Measurements from ENCODE around the gene SFTPA1. TPM values are rescaled to one million over a fixed set of nuclear protein-coding genes. Genes with fewer than 3 reads are reported as not detected.
"Not testable (repeated sequence)": the region's sequence is repeated elsewhere in the genome, so short reads cannot be mapped to it uniquely, and the experiment has no call there.

The SFTPA1 gene
- total RNA-seq (1 to 10 TPM in 3 of 6 donors, under 1 TPM in 1, not detected in 2; 0.28 to 9.6 (median 1.3) TPM), polyA plus RNA-seq (1 to 10 TPM in 1 of 2 donors, under 1 TPM in 1; 0.87 to 1.2 TPM)

DNA sequence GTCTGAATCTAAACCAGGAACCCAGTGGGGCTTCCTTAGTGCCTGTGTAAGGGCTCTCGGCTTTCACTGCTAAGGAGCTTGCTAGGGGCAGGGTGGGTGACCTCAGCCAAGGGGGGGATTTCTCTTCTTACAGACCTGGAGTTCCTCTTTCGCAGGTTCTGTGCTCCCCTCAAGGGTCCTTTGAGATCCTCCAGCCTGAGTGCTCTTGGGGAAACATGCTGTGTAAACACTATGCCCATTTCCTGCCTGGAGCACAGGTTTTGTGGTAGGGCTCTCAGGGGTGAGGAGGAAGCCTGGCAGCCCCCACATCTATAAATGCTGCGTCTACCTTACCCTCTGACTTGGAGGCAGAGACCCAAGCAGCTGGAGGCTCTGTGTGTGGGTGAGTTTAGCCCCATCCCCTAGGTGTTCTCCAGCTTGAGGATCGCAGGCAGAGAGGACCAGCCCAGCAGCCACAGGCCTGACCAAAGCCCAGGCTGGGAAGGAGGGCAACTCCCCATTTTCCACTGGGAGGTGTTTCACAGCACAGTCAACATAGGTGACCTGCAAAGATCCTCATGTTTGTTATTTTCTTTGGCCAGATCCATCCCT lies at the start of gene SFTPA1:
TSS of gene SFTPA1 (plus strand) at position 339 of the 591 bp plus-strand sequence. CDS start 887 bp downstream, outside the sequence.
- H3K4me3 ChIP-seq, result no peak within 1 kb of the TSS
- no peak for FAIRE-seq
- no peaks in the 10 kb centered on the region for H3K4me1 ChIP-seq

DNA sequence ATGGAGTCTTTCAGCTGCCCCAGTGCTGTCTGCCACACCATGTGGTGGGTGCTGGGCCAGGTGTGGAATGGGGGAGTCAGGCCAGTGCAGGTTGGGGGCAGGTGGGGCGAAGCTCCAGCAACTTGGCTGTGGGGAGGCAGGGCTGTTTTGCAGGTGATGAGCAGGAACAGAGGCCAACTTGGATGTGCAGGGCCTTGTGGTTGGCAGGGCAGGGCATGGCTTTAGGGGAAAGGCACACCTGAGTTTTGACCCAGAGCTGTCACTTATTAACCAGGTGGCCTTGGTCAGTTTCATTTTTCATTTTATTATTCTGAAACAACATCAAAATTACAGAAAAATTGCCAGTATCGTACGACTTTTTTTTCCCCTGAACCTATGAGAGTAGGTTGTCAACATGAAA lies 49.5 kb upstream of the SFTPA1 start:
- H3K27me3 ChIP-seq, result no peaks in the 10 kb centered on the region
- intact Hi-C loops (cut with DNase I), result no loop called here
- no peak overlapping the region for H3K4me3 ChIP-seq
- peak overlapping the region in 1 of 4 donors; percentile 33 for H3K27ac ChIP-seq
- no peaks in the 10 kb centered on the region for H3K36me3 ChIP-seq
- 15 to 25% methylated on average over 3 of the region's 3 CpGs for WGBS, 2 donors
- no peak for FAIRE-seq
- peaks cover 0 to 15% (median 9%) of the 10 kb centered on the region in 3 donors for H3K4me1 ChIP-seq
- peak in 4 of 6 donors; percentile 43 to 62 (median 51) for DNase-seq
- TF ChIP-seq, protein P1, sequence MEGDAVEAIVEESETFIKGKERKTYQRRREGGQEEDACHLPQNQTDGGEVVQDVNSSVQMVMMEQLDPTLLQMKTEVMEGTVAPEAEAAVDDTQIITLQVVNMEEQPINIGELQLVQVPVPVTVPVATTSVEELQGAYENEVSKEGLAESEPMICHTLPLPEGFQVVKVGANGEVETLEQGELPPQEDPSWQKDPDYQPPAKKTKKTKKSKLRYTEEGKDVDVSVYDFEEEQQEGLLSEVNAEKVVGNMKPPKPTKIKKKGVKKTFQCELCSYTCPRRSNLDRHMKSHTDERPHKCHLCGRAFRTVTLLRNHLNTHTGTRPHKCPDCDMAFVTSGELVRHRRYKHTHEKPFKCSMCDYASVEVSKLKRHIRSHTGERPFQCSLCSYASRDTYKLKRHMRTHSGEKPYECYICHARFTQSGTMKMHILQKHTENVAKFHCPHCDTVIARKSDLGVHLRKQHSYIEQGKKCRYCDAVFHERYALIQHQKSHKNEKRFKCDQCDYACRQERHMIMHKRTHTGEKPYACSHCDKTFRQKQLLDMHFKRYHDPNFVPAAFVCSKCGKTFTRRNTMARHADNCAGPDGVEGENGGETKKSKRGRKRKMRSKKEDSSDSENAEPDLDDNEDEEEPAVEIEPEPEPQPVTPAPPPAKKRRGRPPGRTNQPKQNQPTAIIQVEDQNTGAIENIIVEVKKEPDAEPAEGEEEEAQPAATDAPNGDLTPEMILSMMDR (IDR thresholded peaks at IDR 0.05), result no peak
- H3K9me3 ChIP-seq, result no peaks in the 10 kb centered on the region
- ATAC-seq, result peak; percentile 82 to 89 (median 88)

More for the DNA sequence above, at the start of gene SFTPA1:
- intact Hi-C loops (cut with DNase I), result no loop called here
- no peak for ATAC-seq
- H3K9me3 ChIP-seq, result no peaks in the 10 kb centered on the region
- TF ChIP-seq, protein P1 (IDR thresholded peaks at IDR 0.05), result no peak
- H3K27ac ChIP-seq, result no peak within 1 kb of the TSS
- H3K27me3 ChIP-seq, result no peaks in the 10 kb centered on the region
- 87% methylated on average over 4 of the region's 4 CpGs for WGBS, 2 donors
- no peaks in the 10 kb centered on the region for H3K36me3 ChIP-seq
- DNase-seq, result no peak

DNA sequence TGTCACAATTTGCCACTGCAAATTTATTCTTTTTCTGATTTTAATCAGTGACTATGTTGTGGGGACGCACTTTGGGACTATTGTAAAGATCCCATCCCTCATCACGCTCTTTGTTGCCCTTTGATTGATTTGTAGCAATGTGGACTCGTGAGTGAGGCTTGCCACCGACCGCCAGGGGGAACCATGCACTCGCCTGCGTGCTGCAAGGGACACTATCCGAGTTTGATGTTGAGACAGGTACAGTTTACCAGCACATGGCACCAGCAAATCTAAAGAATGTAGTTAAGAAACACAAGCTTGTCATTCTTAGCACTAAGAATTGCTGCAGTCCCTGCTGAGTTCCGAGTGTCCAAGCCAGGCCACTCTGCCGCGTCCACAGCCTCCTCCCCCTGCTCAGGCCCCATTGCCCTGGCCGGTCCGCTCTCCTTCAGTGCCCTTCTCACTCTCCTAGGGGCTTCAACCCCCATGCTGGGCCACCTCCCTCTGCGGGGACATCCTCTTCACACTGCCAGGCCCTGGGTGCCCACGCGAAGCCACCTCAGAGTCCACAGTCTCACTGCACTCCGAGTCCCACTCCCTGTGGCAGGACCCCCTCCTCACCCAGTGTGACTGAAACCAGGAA lies 48.5 kb upstream of the SFTPA1 start:
- no peaks in the 10 kb centered on the region for H3K27me3 ChIP-seq
- FAIRE-seq (no peak), ATAC-seq (peak; percentile 78 to 93 (median 88)), DNase-seq (peak; percentile 60 to 86 (median 70))
- H3K4me1 ChIP-seq, result peaks cover 0 to 15% (median 9%) of the 10 kb centered on the region in 3 donors
- intact Hi-C loops (cut with DNase I), result no loop called here
- H3K36me3 ChIP-seq, result no peaks in the 10 kb centered on the region
- TF ChIP-seq, protein P1 (IDR thresholded peaks at IDR 0.05), result peak; percentile 53 to 72 (median 68)
- WGBS, 2 donors, result 26 to 28% methylated on average over 17 of the region's 17 CpGs
- no peak overlapping the region for H3K4me3 ChIP-seq
- H3K27ac ChIP-seq, result no peak overlapping the region
- H3K9me3 ChIP-seq, result no peaks in the 10 kb centered on the region

DNA sequence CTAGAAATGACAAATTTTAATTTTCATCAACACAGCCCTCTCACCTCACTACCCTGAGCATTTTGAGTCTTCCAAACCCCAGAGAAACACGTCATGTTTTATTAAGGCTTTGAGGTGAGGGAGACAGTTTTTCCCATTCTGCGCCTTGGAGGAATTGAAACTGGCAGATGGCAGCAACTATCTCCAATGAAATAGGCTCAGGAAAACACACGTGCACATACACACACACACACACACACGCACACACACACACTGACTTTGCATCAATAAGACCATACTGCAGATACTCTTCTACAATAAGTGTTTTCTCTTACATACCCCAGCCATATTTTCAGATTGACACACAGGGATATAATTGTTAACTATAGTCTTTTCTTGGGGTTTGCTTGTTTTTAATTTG lies 47.3 kb upstream of the SFTPA1 start:
- Histone ChIP-seq H3K9me3 (no peaks in the 10 kb centered on the region), H3K4me1 (peaks cover 0 to 15% (median 9%) of the 10 kb centered on the region in 3 donors), H3K27ac (no peak overlapping the region), H3K36me3 (no peaks in the 10 kb centered on the region), H3K27me3 (no peaks in the 10 kb centered on the region), H3K4me3 (no peak overlapping the region)
- intact Hi-C loops (cut with DNase I), result no loop called here
- WGBS, 2 donors, result 62 to 72% methylated on average over 4 of the region's 4 CpGs
- FAIRE-seq (no peak), ATAC-seq (no peak), DNase-seq (no peak)
- TF ChIP-seq, protein P1 (IDR thresholded peaks at IDR 0.05), result no peak

DNA sequence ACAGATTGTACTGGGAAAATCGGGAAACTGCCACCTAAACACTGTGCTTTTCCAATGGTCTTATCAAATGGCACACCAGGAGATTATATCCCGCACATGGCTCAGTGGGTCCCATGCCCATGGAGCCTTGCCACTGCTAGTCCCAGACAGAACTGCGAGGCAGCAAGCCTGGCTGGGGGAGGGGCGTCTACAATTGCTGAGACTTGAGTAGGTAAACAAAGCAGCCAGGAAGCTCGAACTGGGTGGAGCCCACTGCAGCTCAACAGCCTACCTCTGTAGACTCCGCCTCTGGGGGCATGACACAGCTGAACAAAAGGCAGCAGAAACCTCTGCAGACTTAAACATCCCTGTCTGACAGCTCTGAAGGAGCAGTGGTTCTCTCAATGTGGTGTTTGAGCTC lies 40.1 kb upstream of the SFTPA1 start:
- H3K36me3 ChIP-seq; H3K27ac ChIP-seq; H3K9me3 ChIP-seq; H3K4me3 ChIP-seq; intact Hi-C loops (cut with DNase I); DNase-seq; H3K27me3 ChIP-seq; H3K4me1 ChIP-seq; ATAC-seq; FAIRE-seq: not testable (repeated sequence)
- 72 to 75% methylated on average over 6 of the region's 6 CpGs for WGBS, 2 donors

Data from pancreas (tissue), 10 donors.